Activated naive CD8-positive, alpha-beta T cell treated with anti-CD3 and anti-CD28 coated beads for 36 hours (primary cell): ENCODE results near the gene IP6K3. TPM values are rescaled to one million over a fixed set of nuclear protein-coding genes. Genes with fewer than 3 reads are reported as not detected.
A peak's percentile ranks its signal among the peaks of the same experiment; 100 is the strongest.

Experiments
- DNase-seq: peaks from one replicate; pipeline ENCODE4 v3.0.0; 2021
- H3K27ac Mint-ChIP-seq: one replicate; pipeline ENCODE4 v1.8.0; 2022; ENCODE audit warnings: mild to moderate bottlenecking, moderate library complexity, mixed read lengths
- H3K27me3 Mint-ChIP-seq: one replicate; pipeline ENCODE4 v1.8.0; 2022; ENCODE audit warnings: mild to moderate bottlenecking, mixed read lengths
- H3K36me3 Mint-ChIP-seq: one replicate; pipeline ENCODE4 v1.8.0; 2021; ENCODE audit warnings: mild to moderate bottlenecking, mixed read lengths
- H3K4me1 Mint-ChIP-seq: one replicate; pipeline ENCODE4 v1.8.0; 2021; ENCODE audit warnings: mixed read lengths
- H3K4me3 Mint-ChIP-seq: one replicate; pipeline ENCODE4 v1.8.0; 2022; ENCODE audit warnings: mild to moderate bottlenecking, moderate library complexity, mixed read lengths
- H3K9me3 Mint-ChIP-seq: one replicate; pipeline ENCODE4 v1.8.0; 2022; ENCODE audit warnings: mixed read lengths
- total RNA-seq, 2 experiments: library from RNA; stranded (reverse); gene quantifications; one replicate each; pipeline ENCODE4 v1.2.3, GENCODE V29; 2021

Gene IP6K3
- total RNA-seq, 2 experiments from 2014 or later = not detected

GRCh38 chr6:33705955-33706725 lies 40.6 kb downstream of the IP6K3 start:
- no peak for DNase-seq
- Mint-ChIP-seq H3K4me1 (peaks cover 32% of the 10 kb centered on the region), H3K27ac (no peak overlapping the region), H3K27me3 (no peaks in the 10 kb centered on the region), H3K36me3 (peaks cover 37% of the 10 kb centered on the region), H3K4me3 (no peak overlapping the region), H3K9me3 (no peaks in the 10 kb centered on the region)

- Mint-ChIP-seq H3K4me3 (no peak overlapping the region), H3K4me1 (peaks cover 28% of the 10 kb centered on the region), H3K9me3 (no peaks in the 10 kb centered on the region), H3K27ac (no peak overlapping the region), H3K27me3 (no peaks in the 10 kb centered on the region), H3K36me3 (peaks cover 31% of the 10 kb centered on the region)
- DNase-seq = no peak
Observed at GRCh38 chr6:33705268-33705885, 41.3 kb downstream of the IP6K3 start.

GRCh38 chr6:33704215-33705066 lies 42.3 kb downstream of the IP6K3 start:
- Mint-ChIP-seq H3K9me3 (no peaks in the 10 kb centered on the region), H3K27ac (no peak overlapping the region)
- no peak for DNase-seq

GRCh38 chr6:33702345-33702977 lies 44.2 kb downstream of the IP6K3 start:
- peaks cover 12% of the 10 kb centered on the region for H3K4me1 Mint-ChIP-seq
- H3K9me3 Mint-ChIP-seq = no peaks in the 10 kb centered on the region
- H3K4me3 Mint-ChIP-seq = no peak overlapping the region
- no peak for DNase-seq
- H3K36me3 Mint-ChIP-seq = peaks cover 16% of the 10 kb centered on the region
- no peaks in the 10 kb centered on the region for H3K27me3 Mint-ChIP-seq
- no peak overlapping the region for H3K27ac Mint-ChIP-seq

More at GRCh38 chr6:33704215-33705066, 42.3 kb downstream of the IP6K3 start:
- Mint-ChIP-seq H3K27me3 (no peaks in the 10 kb centered on the region), H3K36me3 (peaks cover 25% of the 10 kb centered on the region), H3K4me3 (no peak overlapping the region), H3K4me1 (peaks cover 21% of the 10 kb centered on the region)

GRCh38 chr6:33700391-33701050 lies 46.2 kb downstream of the IP6K3 start:
- DNase-seq = peak; percentile 68
- H3K4me3 Mint-ChIP-seq = no peak overlapping the region
- H3K27ac Mint-ChIP-seq = peak overlapping the region; percentile 38
- H3K9me3 Mint-ChIP-seq = no peaks in the 10 kb centered on the region
- H3K27me3 Mint-ChIP-seq = no peaks in the 10 kb centered on the region
- peaks cover 28% of the 10 kb centered on the region for H3K4me1 Mint-ChIP-seq
- H3K36me3 Mint-ChIP-seq = peaks cover 23% of the 10 kb centered on the region

GRCh38 chr6:33699739-33700138 lies 47.0 kb downstream of the IP6K3 start:
- Mint-ChIP-seq H3K36me3 (peaks cover 26% of the 10 kb centered on the region), H3K27me3 (no peaks in the 10 kb centered on the region), H3K9me3 (no peaks in the 10 kb centered on the region), H3K4me3 (no peak overlapping the region), H3K27ac (no peak overlapping the region), H3K4me1 (peaks cover 34% of the 10 kb centered on the region)
- DNase-seq = no peak

- Mint-ChIP-seq H3K27me3 (no peaks in the 10 kb centered on the region), H3K27ac (no peak overlapping the region), H3K9me3 (no peaks in the 10 kb centered on the region), H3K4me3 (no peak overlapping the region), H3K36me3 (peaks cover 26% of the 10 kb centered on the region), H3K4me1 (peaks cover 40% of the 10 kb centered on the region)
- no peak for DNase-seq
Observed at GRCh38 chr6:33699131-33699530, 47.6 kb downstream of the IP6K3 start.

GRCh38 chr6:33698494-33698893 lies 48.2 kb downstream of the IP6K3 start:
- Mint-ChIP-seq H3K4me1 (peaks cover 46% of the 10 kb centered on the region), H3K4me3 (no peak overlapping the region), H3K36me3 (peaks cover 26% of the 10 kb centered on the region), H3K9me3 (no peaks in the 10 kb centered on the region), H3K27me3 (no peaks in the 10 kb centered on the region), H3K27ac (no peak overlapping the region)
- DNase-seq = no peak

- no peak for DNase-seq
- peak overlapping the region; percentile 83 for H3K27ac Mint-ChIP-seq
- H3K9me3 Mint-ChIP-seq = no peaks in the 10 kb centered on the region
- no peaks in the 10 kb centered on the region for H3K27me3 Mint-ChIP-seq
- H3K4me1 Mint-ChIP-seq = peaks cover 53% of the 10 kb centered on the region
- H3K36me3 Mint-ChIP-seq = peaks cover 28% of the 10 kb centered on the region
- H3K4me3 Mint-ChIP-seq = no peak overlapping the region
Observed at GRCh38 chr6:33697845-33698244, 48.9 kb downstream of the IP6K3 start.

- Mint-ChIP-seq H3K9me3 (no peaks in the 10 kb centered on the region), H3K36me3 (peaks cover 36% of the 10 kb centered on the region), H3K4me3 (peak overlapping the region; percentile 2), H3K27me3 (no peaks in the 10 kb centered on the region), H3K27ac (peak overlapping the region; percentile 83), H3K4me1 (peaks cover 58% of the 10 kb centered on the region)
- no peak for DNase-seq
Observed at GRCh38 chr6:33696548-33697518, 49.9 kb downstream of the IP6K3 start.

GRCh38 chr6:33696076-33696475 lies 50.6 kb downstream of the IP6K3 start:
- Mint-ChIP-seq H3K27ac (peak overlapping the region; percentile 83), H3K36me3 (peaks cover 41% of the 10 kb centered on the region), H3K9me3 (no peaks in the 10 kb centered on the region), H3K4me1 (peaks cover 63% of the 10 kb centered on the region), H3K27me3 (no peaks in the 10 kb centered on the region), H3K4me3 (no peak overlapping the region)
- no peak for DNase-seq

GRCh38 chr6:33695451-33695887 lies 51.2 kb downstream of the IP6K3 start:
- no peaks in the 10 kb centered on the region for H3K27me3 Mint-ChIP-seq
- H3K4me1 Mint-ChIP-seq = peaks cover 63% of the 10 kb centered on the region
- peaks cover 44% of the 10 kb centered on the region for H3K36me3 Mint-ChIP-seq
- peak overlapping the region; percentile 83 for H3K27ac Mint-ChIP-seq
- no peaks in the 10 kb centered on the region for H3K9me3 Mint-ChIP-seq
- DNase-seq = no peak
- H3K4me3 Mint-ChIP-seq = no peak overlapping the region

GRCh38 chr6:33694977-33695376 lies 51.7 kb downstream of the IP6K3 start:
- H3K27me3 Mint-ChIP-seq = no peaks in the 10 kb centered on the region
- H3K4me3 Mint-ChIP-seq = peak overlapping the region; percentile 11
- no peaks in the 10 kb centered on the region for H3K9me3 Mint-ChIP-seq
- DNase-seq = no peak
- H3K4me1 Mint-ChIP-seq = peaks cover 59% of the 10 kb centered on the region
- peak overlapping the region; percentile 93 for H3K27ac Mint-ChIP-seq
- peaks cover 40% of the 10 kb centered on the region for H3K36me3 Mint-ChIP-seq
